GM13977 (cell line): ENCODE measurements around the gene TNFRSF12A.
A peak's percentile ranks its signal among the peaks of the same experiment; 100 is the strongest.

Source experiments
- DNase-seq: peaks from one replicate; pipeline ENCODE4 v3.0.0; 2012; ENCODE audit warnings: low spot score
- in situ Hi-C: fragments of 300-500 bp; cut with MboI; formaldehyde crosslinking; loops from one replicate; pipeline ENCODE4 v1.12.0; 2022; ENCODE audit warnings: low sequenced_read_pairs, low pct_unique_long_range_greater_than_20kb, mixed read lengths, inconsistent platforms; ENCODE audit not compliant: unreplicated experiment
- TF ChIP-seq, protein P1 (sequence below): IDR thresholded peaks from 2 replicates; pipeline ENCODE4 v1.5.1; 2012; ENCODE audit warnings: mild to moderate bottlenecking, control low read depth; ENCODE audit not compliant: insufficient read depth; ENCODE audit errors: extremely low read depth, missing control alignments

Gene TNFRSF12A

DNA sequence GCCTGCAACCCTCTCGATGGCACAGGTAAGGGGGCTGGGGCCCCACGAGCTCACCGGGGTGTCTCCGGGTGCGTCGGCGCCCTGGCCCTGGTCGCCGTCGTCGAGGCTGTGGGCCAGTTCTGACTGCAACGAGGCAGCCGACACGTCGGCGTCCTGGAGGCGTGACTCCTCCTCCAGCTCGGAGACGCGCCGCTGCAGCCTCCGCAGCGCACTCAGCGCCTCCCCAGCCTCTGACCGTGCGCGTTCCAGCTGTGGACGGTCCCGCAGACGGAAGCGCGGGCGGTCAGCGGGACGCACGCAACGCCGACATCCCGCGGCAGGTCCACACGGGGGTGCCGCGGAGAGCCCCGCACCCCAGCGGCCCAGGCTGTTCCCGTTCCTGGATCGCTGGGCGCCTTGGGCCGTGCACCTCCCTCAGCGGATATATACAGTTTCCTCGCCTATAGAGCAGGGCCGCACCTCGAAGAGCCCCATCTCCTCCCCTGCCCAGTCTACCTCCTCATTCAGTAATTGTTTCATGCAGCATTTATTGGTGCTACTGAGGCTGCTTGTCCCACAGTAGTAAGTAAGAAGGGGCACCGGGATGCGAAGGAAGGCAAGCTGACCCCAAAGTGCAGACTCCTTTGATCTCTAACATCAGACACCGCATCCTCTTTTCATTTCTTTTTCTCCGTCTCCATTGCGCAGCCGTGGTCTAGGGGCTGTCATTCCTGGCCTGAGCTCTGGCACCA, 9.5 kb downstream of the TNFRSF12A start:
- in situ Hi-C loops = no loop called here
- DNase-seq = peak; percentile 65
- TF ChIP-seq, protein P1, sequence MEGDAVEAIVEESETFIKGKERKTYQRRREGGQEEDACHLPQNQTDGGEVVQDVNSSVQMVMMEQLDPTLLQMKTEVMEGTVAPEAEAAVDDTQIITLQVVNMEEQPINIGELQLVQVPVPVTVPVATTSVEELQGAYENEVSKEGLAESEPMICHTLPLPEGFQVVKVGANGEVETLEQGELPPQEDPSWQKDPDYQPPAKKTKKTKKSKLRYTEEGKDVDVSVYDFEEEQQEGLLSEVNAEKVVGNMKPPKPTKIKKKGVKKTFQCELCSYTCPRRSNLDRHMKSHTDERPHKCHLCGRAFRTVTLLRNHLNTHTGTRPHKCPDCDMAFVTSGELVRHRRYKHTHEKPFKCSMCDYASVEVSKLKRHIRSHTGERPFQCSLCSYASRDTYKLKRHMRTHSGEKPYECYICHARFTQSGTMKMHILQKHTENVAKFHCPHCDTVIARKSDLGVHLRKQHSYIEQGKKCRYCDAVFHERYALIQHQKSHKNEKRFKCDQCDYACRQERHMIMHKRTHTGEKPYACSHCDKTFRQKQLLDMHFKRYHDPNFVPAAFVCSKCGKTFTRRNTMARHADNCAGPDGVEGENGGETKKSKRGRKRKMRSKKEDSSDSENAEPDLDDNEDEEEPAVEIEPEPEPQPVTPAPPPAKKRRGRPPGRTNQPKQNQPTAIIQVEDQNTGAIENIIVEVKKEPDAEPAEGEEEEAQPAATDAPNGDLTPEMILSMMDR = no peak

DNA sequence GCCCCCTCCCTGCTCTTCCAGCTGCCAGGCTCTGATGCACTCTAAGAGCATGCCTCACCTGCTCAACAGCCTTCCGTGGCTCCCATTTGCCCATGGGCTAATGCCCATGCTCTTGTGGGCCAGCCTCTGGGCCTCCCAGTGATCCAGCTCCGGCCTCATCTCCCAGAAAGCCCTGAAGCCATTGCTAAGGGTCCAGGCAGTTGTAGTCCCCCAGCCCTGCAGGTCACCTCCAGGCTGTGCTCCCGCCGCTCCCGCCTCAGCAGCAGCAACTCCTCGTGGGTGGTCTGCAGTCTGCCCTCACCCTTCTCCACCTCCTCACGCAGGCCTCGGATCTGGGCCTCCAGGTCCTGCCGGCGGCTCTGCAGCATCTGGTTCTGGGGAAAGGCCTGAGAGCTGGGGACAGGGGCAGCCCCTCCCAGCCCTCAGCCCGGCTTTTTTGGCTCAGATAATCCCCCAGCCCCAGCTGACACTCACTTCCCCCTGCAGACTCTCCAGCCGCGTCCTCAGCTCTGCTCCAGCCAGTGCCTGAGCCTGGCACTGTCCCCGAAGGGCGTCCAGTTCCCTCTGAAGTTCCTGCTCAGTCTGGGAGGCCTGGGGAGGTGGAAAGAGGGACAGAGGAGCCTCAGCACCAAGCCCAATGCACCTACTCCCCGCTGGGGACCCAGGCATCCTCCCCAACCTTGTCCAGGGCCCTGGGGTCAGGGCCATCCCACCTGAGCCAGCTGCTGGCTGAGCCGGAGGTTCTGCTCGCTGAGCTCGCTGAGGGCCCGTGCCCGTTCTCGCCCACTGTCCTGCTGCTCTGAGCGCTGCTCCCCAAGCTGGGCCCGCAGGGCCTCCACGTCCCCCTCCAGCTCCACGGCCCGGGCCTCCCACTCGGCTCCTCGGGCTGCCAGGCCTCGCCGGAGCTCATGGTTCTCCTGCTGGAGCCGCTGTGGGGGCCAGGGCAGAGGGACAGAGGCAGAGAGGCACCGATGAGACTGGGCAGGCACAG, 10.3 kb downstream of the TNFRSF12A start:
- in situ Hi-C loops = no loop called here
- TF ChIP-seq, protein P1 = no peak
- no peak for DNase-seq

DNA sequence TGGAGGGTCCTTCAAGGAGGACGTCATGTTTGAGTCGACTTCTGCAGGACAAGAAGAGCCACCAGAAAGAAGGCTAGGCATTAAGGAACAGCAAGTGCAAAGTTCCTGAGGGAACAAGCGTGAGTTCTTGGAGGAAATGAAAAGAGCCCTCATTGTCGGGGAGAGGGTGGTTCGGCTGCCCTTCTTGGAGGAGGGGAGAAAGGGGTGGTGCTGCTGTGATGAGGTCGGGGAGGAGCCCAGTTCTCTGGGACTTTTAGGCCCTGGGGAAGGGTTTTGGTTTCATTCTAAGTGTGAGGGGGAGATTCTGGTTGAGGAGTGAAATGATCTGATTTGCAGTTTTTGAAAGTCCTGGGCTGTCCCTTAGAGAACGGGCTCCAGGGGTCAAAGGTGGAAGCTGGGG, 12.5 kb downstream of the TNFRSF12A start:
- in situ Hi-C loops = no loop called here
- TF ChIP-seq, protein P1 = no peak
- DNase-seq = peak; percentile 80

DNA sequence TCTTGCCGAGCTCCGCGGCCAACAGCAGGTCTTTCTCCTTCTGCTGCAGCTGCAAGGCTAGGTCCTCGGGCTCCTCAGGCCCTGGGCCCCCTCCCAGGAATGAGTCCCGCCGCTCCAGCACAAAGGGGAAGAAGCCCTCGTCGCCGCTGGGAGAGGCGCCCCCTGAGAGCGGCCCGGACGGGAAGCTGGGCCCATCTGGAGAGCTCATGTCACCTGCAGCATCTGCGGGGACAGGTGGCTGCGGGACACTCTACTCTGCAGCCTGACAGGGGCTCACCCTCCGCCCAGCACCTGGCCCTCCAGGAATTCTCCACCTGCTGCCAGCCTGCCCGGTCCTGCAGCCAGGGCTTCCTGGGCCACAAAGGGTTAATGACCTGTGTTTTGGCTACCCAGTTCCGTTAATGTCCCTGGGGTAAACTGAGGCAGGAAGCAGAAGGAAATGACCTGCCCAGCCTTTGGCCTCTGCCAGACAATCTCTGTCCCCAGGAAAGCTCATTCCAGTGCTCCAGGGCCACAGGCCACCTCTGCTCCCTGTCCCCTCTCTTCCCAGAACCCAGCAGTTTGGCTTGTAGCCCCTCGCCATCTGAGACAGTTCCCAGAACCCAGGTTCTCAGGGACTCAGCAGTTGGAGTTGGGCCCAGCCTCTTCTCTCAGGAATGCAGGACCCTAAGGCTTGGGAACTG, 15.3 kb downstream of the TNFRSF12A start:
- TF ChIP-seq, protein P1 = no peak
- DNase-seq = no peak
- in situ Hi-C loops = no loop called here

DNA sequence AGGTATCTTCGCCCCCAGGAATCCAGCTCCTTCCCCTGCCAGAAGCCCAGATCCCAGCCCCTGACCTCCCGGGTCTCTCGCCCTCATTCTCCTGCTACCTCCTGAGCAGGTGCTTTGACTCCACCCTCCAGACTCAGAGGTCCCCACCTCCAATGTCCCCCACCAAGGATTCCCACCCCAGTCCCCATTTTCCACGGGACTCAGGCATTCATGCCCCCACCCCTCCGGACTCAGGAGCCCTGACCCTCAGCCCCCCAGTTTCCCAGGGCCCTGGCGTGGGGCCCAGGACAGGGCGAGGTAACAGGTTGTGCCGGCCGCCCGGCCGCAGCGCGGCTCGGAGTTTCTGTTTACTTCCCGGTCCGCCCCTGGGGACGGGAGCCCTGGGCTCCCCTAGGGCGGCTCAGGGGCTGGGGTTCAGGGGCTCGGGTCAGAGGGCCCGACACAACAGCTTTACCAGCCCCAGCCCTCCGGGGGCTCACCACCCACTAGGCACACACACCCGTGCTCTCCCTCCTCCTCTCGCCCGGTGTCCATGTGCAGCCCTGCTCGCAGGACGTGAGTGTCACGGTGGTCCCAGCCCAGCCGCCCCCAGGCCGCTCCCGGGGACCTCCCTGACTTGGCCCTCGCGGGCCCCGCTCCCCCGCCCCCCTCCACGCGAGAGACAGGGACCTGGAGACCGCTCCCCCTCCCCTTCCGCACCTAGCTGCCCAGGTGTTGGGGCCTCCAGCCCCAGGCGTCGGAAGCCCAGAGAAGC, 16.0 kb downstream of the TNFRSF12A start:
- in situ Hi-C loops = no loop called here
- DNase-seq = no peak
- TF ChIP-seq, protein P1 = no peak
